Spinal cord (tissue), 10 donors: ENCODE measurements around the gene FUT3. TPM values are rescaled to one million over a fixed set of nuclear protein-coding genes. Genes with fewer than 3 reads are reported as not detected.

Experiments
- DNase-seq, 6 donors: peaks; one replicate each; pipeline versions ENCODE4 v3.0.0 to v3.0.0-alpha.2; 2013 to 2015; ENCODE audit warnings: low spot score in 6 of 6, low read depth in 4 of 6
- H3K27ac ChIP-seq: one replicate; pipeline ENCODE4 v1.5.1; 2013; ENCODE audit warnings: low read depth, low read length, control low read depth
- H3K27me3 ChIP-seq: one replicate; pipeline ENCODE4 v1.6.1; 2013; ENCODE audit warnings: low read length; ENCODE audit not compliant: control insufficient read depth, insufficient read depth
- H3K36me3 ChIP-seq: one replicate; pipeline ENCODE4 v1.6.1; 2013; ENCODE audit warnings: low read length; ENCODE audit not compliant: control insufficient read depth, insufficient read depth
- H3K4me1 ChIP-seq: one replicate; pipeline ENCODE4 v1.6.1; 2013; ENCODE audit warnings: low read length; ENCODE audit not compliant: control insufficient read depth, insufficient read depth
- H3K4me3 ChIP-seq: one replicate; pipeline ENCODE4 v1.5.1; 2013; ENCODE audit warnings: low read depth, low read length, control low read depth
- H3K9me3 ChIP-seq: one replicate; pipeline ENCODE4 v1.6.1; 2013; ENCODE audit warnings: low read length; ENCODE audit not compliant: control insufficient read depth, insufficient read depth
- whole genome bisulfite sequencing: methylation state at CpG from one replicate; pipeline ENCODE4 v1.1.5; 2013; ENCODE audit warnings: missing lambda C conversion rate; ENCODE audit not compliant: insufficient coverage; 5-methylcytosine and 5-hydroxymethylcytosine counted together
- long read RNA-seq, 4 donors: transcript quantifications; one replicate each; lab custom pipeline, GENCODE V29; 2026
- polyA plus RNA-seq, 2 donors: library from polyadenylated mRNA; unstranded; fragments of 120-200 nt; gene quantifications; one replicate each; pipeline ENCODE4 v1.2.1, GENCODE V29; 2013; ENCODE audit not compliant: insufficient read length in 2 of 2
- total RNA-seq, 2 donors: library from RNA; depleted of rRNA in 1 of 2; stranded (reverse); fragments of 120-200 nt in 1 of 2; fragments of >200 nt in 1 of 2; gene quantifications; one replicate each; pipeline versions ENCODE4 v1.2.3 to v1.2.4, GENCODE V29; 2013 to 2014
- donor health status: healthy.

The FUT3 gene
- total RNA-seq (not detected), polyA plus RNA-seq (under 1 TPM; 0.26 to 0.32 TPM)
- long read RNA-seq, donor 1: 0 reads
- long read RNA-seq, donor 2: 0 reads
- long read RNA-seq, donor 3: 0 reads
- long read RNA-seq, donor 4: 0 reads

- 77% methylated on average over 10 of the region's 10 CpGs for WGBS
- Histone ChIP-seq H3K36me3 (no peaks in the 10 kb centered on the region), H3K9me3 (no peaks in the 10 kb centered on the region), H3K4me1 (no peaks in the 10 kb centered on the region), H3K27me3 (no peaks in the 10 kb centered on the region), H3K4me3 (no peak within 1 kb of the TSS), H3K27ac (no peak within 1 kb of the TSS)
- no peak for DNase-seq
Observed at GRCh38 chr19:5851302-5851701, at the start of gene FUT3. TSS of gene FUT3 (minus strand) at chr19:5851449.

- Histone ChIP-seq H3K9me3 (no peaks in the 10 kb centered on the region), H3K4me1 (peaks cover 31% of the 10 kb centered on the region), H3K36me3 (peaks cover 50% of the 10 kb centered on the region), H3K27me3 (no peaks in the 10 kb centered on the region), H3K27ac (no peak overlapping the region), H3K4me3 (no peak overlapping the region)
- DNase-seq: no peak
- 93% methylated on average over 8 of the region's 8 CpGs for WGBS
Observed at GRCh38 chr19:5900976-5901375, 49.7 kb upstream of the FUT3 start.

DNA sequence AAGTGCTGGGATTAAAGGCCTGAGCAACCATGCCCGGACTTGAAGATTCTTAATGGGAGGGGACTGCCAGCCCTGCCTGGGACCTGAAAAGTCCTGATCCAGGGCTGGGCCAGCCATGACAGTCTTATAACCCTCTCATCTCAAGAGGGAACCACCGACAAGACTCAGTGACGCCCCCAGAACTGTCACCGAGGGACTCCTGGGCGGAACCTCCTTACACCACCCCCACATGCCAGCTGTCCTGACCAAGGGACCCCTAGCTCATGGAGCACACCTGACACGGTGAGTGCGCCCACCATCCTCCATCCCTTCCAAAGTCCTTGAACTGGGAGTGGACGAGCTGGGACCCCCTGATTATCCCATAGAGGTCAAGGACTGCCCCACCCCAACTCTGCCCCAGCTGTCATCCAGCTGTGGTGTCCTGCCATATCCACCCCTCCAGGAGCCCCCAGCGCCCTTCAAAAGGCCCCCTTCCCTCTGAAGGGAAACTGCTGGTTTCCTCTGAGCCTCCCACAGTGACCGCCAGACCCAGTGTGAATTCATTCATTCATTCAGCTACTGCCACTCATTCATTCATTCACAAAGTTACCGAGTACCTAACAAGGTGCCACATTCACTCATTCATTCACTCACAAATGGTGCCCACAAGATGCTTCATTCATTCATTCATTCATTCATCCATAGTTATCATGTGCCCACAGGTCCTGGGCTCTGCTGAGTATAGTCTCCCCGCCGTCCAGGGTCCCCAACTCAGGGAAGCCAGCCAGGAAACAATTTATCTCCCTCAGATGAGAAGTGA is 48.7 kb upstream of the FUT3 start:
- Histone ChIP-seq H3K4me3 (no peak overlapping the region), H3K36me3 (peaks cover 61% of the 10 kb centered on the region), H3K9me3 (no peaks in the 10 kb centered on the region), H3K27me3 (no peaks in the 10 kb centered on the region), H3K27ac (no peak overlapping the region), H3K4me1 (peaks cover 23% of the 10 kb centered on the region)
- WGBS: 95% methylated on average over 11 of the region's 13 CpGs
- no peak for DNase-seq

DNA sequence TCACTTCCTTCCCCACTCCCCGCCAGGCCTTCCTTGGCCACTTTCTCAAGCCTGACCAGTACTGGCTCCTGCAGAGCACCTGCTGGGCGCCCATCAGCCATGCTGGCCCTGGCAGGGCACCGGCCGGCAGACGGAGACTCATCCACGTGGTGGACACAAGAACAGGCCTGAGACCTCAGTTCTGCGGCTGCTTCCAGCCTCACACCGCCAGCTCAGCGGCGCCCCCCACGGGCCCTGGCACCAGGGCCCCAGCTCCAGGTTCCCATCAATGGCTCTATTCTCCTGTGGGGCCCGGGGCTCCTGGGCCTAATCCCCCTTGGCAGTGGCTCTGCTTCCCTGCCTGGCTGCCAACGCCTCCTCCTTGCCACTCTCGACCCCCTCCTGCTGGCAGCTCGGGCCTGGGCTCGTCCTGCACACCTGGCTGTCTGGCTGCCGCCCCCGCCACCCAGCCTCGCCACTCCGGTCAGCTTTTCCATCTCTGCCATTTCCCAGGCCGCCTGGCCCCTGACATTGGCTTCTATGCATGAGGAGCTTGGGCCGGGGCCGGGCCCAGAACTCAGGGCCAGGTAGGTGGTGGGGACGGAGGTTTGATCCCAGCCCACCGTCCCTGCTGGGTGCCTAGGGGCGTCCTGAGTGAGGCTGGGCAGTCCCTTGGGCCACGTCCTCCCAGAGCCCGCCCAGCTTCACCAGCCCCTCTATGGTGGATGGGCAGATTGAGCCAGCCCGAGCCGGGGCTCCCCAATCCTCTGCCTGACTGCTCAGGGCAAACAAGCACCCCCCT is 46.1 kb upstream of the FUT3 start:
- Histone ChIP-seq H3K27me3 (no peaks in the 10 kb centered on the region), H3K9me3 (no peaks in the 10 kb centered on the region), H3K27ac (no peak overlapping the region), H3K4me3 (no peak overlapping the region), H3K4me1 (peaks cover 8% of the 10 kb centered on the region), H3K36me3 (peaks cover 74% of the 10 kb centered on the region)
- no peak for DNase-seq
- 87% methylated on average over 28 of the region's 30 CpGs for WGBS

DNA sequence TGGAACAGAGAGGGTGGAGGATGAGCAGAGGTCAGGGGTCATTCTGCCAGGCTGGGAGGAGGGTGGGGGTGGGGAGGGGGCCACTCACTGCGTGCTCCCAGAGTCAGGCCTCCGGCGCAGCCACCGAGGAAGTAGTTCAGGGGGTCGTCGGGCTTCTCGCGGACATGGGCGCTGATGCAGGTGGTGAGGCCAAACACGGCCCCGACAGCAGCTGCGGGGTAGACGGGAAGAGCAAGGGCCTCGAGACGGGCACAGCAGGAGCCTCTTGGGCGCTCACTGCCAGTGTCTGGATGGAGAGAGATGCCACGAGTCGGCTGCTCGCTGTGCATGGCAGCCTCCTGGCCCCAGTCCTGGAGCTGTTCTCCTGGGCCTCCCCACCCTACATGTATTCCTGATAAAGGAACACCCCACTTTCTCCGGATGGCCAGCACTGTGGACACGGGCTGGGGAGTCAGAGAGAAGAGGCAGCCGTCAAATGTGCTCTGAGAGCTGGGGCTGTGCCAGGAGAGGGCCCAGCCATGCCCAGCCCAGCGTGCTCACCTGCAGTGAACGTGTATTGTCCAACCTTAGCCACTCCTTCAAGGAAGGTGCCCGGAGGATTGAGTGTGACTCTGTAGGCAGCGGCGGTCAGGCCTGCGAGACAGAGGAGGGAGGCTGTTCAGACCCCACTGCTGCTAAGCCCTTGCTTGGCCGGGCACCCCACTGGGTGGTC is 45.3 kb upstream of the FUT3 start:
- Histone ChIP-seq H3K36me3 (peaks cover 70% of the 10 kb centered on the region), H3K27me3 (peaks cover 3% of the 10 kb centered on the region), H3K4me1 (peaks cover 13% of the 10 kb centered on the region), H3K9me3 (no peaks in the 10 kb centered on the region), H3K27ac (no peak overlapping the region), H3K4me3 (no peak overlapping the region)
- WGBS: 90% methylated on average over 27 of the region's 29 CpGs
- DNase-seq: no peak

GRCh38 chr19:5895890-5896289 is 44.6 kb upstream of the FUT3 start:
- Histone ChIP-seq H3K4me3 (no peak overlapping the region), H3K9me3 (no peaks in the 10 kb centered on the region), H3K27me3 (peaks cover 5% of the 10 kb centered on the region), H3K27ac (no peak overlapping the region), H3K36me3 (peaks cover 65% of the 10 kb centered on the region), H3K4me1 (peaks cover 14% of the 10 kb centered on the region)
- DNase-seq: no peak
- WGBS: 84% methylated on average over 6 of the region's 8 CpGs

- H3K27ac ChIP-seq: no peak overlapping the region
- peaks cover 62% of the 10 kb centered on the region for H3K36me3 ChIP-seq
Observed at GRCh38 chr19:5895409-5895808, 44.2 kb upstream of the FUT3 start.

GRCh38 chr19:5894704-5895349 is 43.6 kb upstream of the FUT3 start:
- peaks cover 57% of the 10 kb centered on the region for H3K36me3 ChIP-seq
- peaks cover 5% of the 10 kb centered on the region for H3K27me3 ChIP-seq
- H3K4me1 ChIP-seq: peaks cover 14% of the 10 kb centered on the region
- no peaks in the 10 kb centered on the region for H3K9me3 ChIP-seq
- no peak for DNase-seq
- H3K4me3 ChIP-seq: no peak overlapping the region
- H3K27ac ChIP-seq: no peak overlapping the region
- WGBS: 95% methylated on average over 21 of the region's 28 CpGs

More at GRCh38 chr19:5895409-5895808, 44.2 kb upstream of the FUT3 start:
- DNase-seq: no peak
- H3K4me3 ChIP-seq: no peak overlapping the region
- H3K27me3 ChIP-seq: peaks cover 5% of the 10 kb centered on the region
- WGBS: 81% methylated on average over 15 of the region's 15 CpGs
- peaks cover 14% of the 10 kb centered on the region for H3K4me1 ChIP-seq
- no peaks in the 10 kb centered on the region for H3K9me3 ChIP-seq
